IPS-20b (cell line): Measurements from ENCODE around the gene TMEM126A.
"Not testable (repeated sequence)": the region's sequence is repeated elsewhere in the genome, so short reads cannot be mapped to it uniquely, and the experiment has no call there.

Source experiments
- H3K27ac ChIP-seq: one replicate; pipeline ENCODE4 v1.5.1; 2013; ENCODE audit warnings: low read length
- H3K27me3 ChIP-seq: 2 replicates; pipeline ENCODE4 v1.6.1; 2013; ENCODE audit warnings: mild to moderate bottlenecking, low read length, inconsistent platforms; ENCODE audit not compliant: insufficient read depth
- H3K36me3 ChIP-seq: 2 replicates; pipeline ENCODE4 v1.6.1; 2013; ENCODE audit warnings: low read depth, mild to moderate bottlenecking, inconsistent platforms, low read length, moderate library complexity; ENCODE audit not compliant: insufficient read depth
- H3K4me1 ChIP-seq: 2 replicates; pipeline ENCODE4 v1.6.1; 2013; ENCODE audit warnings: mild to moderate bottlenecking, control low read depth, inconsistent platforms, low read length, moderate library complexity; ENCODE audit not compliant: insufficient read depth
- H3K4me3 ChIP-seq: 2 replicates; pipeline ENCODE4 v1.5.1; 2013; ENCODE audit warnings: mild to moderate bottlenecking, low read length, inconsistent platforms
- H3K9ac ChIP-seq: 2 replicates; pipeline ENCODE4 v1.6.1; 2013; ENCODE audit warnings: low read depth, mild to moderate bottlenecking, inconsistent platforms, low read length, moderate library complexity
- H3K9me3 ChIP-seq: 2 replicates; pipeline ENCODE4 v1.6.1; 2013; ENCODE audit warnings: mild to moderate bottlenecking, low read depth, low read length, inconsistent platforms; ENCODE audit not compliant: insufficient read depth

Gene TMEM126A

DNA sequence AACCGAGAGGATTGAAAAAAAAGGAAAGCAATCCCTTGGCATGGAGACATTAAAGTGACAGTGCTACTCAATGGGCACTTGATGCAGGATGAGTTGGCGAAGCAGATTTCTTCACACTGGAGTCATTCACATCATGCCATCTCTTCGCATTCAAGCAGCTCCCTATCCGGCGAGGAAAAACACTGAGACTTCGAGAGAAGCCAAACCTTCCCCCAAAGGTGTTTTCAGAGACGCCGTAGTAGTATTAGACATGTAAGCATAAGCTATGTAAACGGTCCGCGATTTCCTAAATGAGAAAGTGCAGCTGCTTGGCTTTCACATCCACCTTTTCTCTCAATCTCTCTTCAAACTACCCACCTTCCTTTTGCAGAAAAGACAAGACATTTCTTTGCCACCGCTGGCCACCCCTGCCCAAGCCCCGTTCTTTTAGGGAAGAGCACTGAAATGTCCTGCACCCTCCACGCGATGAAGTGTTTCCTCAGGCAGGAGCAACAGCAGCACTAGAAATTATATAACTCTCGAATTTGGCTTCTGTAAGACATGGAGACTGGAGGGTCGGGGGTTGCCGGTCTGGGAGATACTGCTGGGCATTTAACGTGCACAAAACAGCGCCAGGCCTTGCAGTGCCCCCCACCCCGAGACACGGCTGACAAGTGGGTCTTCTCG lies 20.3 kb upstream of the TMEM126A start, which contains the start of gene DLG2:
Gene DLG2 (minus strand): TSS at position 13 of the 666 bp plus-strand sequence.
- Histone ChIP-seq H3K4me1 (peaks cover 12% of the 10 kb centered on the region; the same call in 1 of the 2 replicates), H3K9me3 (no peaks in the 10 kb centered on the region), H3K27me3 (no peaks in the 10 kb centered on the region), H3K27ac (peak within 1 kb of the TSS; percentile 36), H3K36me3 (peaks cover 20% of the 10 kb centered on the region), H3K4me3 (peak within 1 kb of the TSS; percentile 95), H3K9ac (peak within 1 kb of the TSS; percentile 88)

DNA sequence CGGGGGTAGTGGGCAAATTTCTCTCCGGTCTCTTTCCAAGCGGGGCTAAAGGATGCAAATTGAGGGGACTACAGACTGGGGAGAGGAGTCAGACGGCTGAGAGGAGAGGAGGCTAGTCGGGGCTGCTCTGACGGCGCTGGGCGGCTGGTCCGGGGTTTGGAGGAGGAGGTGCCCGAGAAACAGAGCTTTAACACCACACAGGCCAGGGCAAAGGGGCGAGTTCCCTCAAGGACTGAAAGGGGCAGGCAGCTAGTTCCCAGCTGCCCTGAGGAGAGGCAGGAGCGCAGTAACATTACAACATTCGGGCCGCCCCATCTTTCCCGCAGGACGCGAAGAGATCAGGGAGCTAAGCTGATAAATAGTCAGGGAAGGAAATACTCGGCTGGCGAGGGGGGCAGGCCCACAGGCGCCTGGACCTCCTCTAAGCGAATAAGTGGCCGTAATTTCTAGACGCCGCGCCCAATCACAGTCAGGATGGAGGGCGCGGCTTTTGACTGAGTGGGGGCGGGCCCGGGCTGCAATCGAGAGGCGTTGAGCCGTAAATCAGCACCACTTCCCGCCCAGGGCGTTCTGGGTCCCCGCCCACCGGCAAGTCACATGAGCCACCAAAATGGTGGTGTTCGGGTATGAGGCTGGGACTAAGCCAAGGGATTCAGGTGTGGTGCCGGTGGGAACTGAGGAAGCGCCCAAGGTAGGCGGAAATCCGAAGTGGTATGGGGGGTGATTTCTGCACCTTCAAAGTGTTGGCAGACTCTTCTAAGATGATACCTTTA lies 19.6 kb upstream of the TMEM126A start, which contains the start of gene TMEM126B:
Gene TMEM126B (plus strand): TSS at position 596 of the 773 bp plus-strand sequence. CDS start 15 bp downstream, at position 611.
- no peaks in the 10 kb centered on the region for H3K9me3 ChIP-seq
- H3K27ac ChIP-seq: peak within 1 kb of the TSS; percentile 36
- H3K27me3 ChIP-seq: no peaks in the 10 kb centered on the region

DNA sequence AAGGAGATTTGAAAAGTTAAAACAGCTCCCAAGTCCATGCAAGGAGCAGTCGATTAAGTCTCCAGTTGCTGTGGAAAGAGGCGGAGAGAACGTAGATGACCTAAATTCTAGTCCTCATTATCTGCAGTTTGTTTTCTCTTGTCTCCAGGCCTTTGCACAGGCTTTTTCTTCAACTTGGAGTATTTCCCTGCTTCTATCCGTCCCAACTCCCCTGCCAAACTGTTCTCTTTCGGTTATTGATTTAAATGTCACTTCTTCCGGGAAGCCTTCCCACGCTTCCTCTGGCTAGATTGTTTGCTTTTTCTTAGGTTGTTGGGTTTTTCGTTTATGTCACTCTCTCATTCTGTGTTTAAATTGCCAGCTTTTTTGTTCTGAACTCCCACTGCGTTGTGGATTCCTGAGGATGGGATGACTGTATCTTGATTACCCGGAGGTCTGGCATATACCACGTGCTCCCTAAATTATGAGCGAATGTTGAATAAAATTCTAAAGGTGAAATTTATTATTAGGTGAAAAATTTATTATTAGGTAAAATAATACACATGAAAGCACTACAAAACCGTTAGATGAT lies 18.9 kb upstream of the TMEM126A start:
- no peaks in the 10 kb centered on the region for H3K9me3 ChIP-seq

More for the DNA sequence above, 19.6 kb upstream of the TMEM126A start, which contains the start of gene TMEM126B:
- Histone ChIP-seq H3K4me3 (peak within 1 kb of the TSS; percentile 95), H3K36me3 (peaks cover 20% of the 10 kb centered on the region), H3K9ac (peak within 1 kb of the TSS; percentile 94), H3K4me1 (peaks cover 12% of the 10 kb centered on the region; the same call in 1 of the 2 replicates)

DNA sequence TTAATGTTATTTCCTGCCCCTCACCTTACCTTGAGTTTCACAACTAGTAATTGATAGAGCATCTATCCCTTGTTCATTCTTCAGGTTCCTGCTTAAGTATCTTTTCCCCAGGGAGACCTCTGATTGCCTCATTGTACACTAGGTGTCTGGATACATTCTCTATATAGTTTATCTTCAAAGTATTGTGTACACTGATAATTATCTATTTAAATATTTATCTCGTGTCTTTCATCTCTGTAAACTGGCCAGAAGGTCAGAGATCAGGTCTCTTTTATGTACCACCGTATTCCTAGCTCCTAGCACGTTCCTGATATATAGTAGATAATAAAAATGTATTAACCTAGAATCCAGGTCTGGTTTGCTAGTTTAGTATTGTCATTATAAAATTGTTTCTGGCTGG lies 13.0 kb upstream of the TMEM126A start:
- no peaks in the 10 kb centered on the region for H3K9me3 ChIP-seq
- H3K9ac ChIP-seq: no peak overlapping the region
- H3K36me3 ChIP-seq: peaks cover 67% of the 10 kb centered on the region
- no peak overlapping the region for H3K4me3 ChIP-seq
- H3K27me3 ChIP-seq: no peaks in the 10 kb centered on the region
- no peak overlapping the region for H3K27ac ChIP-seq
- peaks cover 3% of the 10 kb centered on the region; the same call in 1 of the 2 replicates for H3K4me1 ChIP-seq

More for the DNA sequence above, 18.9 kb upstream of the TMEM126A start:
- H3K4me1 ChIP-seq: peaks cover 12% of the 10 kb centered on the region; the same call in 1 of the 2 replicates
- H3K4me3 ChIP-seq: peak overlapping the region; percentile 95
- H3K36me3 ChIP-seq: peaks cover 26% of the 10 kb centered on the region
- peak overlapping the region; percentile 94 for H3K9ac ChIP-seq
- H3K27me3 ChIP-seq: no peaks in the 10 kb centered on the region
- no peak overlapping the region for H3K27ac ChIP-seq

DNA sequence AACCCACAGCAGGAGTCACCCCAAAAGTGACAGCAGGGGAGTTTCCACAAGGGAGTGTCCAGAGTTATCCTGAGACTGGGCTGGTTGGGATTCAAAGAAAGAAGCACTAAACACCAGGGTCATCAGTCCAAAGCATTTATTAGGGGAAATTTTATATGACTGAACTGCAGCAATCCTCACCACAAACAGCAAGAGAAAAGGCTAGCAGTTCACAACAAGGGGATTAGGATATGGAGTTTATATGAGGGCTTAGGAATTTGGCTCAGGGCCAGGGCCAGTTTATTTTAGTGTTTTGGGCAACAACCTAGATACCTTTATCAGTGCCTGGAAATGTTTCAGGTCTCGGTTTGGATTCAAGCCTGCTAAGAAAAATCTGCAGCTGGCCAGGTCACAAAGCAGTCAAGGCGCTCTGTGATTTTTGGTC lies 4.6 kb upstream of the TMEM126A start:
- Histone ChIP-seq H3K9ac (no peak overlapping the region), H3K4me1 (peaks cover 5% of the 10 kb centered on the region; the same call in 1 of the 2 replicates), H3K27me3 (no peaks in the 10 kb centered on the region), H3K36me3 (peaks cover 3% of the 10 kb centered on the region; the same call in 1 of the 2 replicates), H3K9me3 (no peaks in the 10 kb centered on the region), H3K27ac (no peak overlapping the region), H3K4me3 (no peak overlapping the region)

DNA sequence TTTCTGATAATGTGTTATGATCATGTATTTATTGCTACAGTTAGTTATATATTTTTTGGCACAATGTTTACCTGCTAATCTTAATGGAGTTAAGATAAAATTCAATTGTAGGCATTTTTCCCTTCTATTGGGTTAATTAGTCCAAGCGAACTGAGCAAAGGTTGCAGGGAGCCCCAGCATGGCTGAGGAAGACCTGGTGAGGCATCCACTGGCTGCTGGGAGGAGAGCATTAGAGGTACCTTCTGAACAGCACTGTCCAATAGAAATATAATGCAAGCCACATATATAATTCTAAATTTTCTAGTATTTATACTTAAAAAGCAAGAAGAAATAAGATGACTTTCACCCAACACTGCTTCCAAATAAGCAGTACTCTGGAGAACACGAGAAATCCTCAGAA lies 689 bp upstream of the TMEM126A start:
- Histone ChIP-seq H3K36me3 (peaks cover 4% of the 10 kb centered on the region; the same call in 1 of the 2 replicates), H3K27me3 (no peaks in the 10 kb centered on the region), H3K9me3 (no peaks in the 10 kb centered on the region), H3K9ac (peak overlapping the region; percentile 91; the same call in 1 of the 2 replicates), H3K4me3 (peak overlapping the region; percentile 87), H3K4me1 (peaks cover 8% of the 10 kb centered on the region; the same call in 1 of the 2 replicates), H3K27ac (peak overlapping the region; percentile 10)

DNA sequence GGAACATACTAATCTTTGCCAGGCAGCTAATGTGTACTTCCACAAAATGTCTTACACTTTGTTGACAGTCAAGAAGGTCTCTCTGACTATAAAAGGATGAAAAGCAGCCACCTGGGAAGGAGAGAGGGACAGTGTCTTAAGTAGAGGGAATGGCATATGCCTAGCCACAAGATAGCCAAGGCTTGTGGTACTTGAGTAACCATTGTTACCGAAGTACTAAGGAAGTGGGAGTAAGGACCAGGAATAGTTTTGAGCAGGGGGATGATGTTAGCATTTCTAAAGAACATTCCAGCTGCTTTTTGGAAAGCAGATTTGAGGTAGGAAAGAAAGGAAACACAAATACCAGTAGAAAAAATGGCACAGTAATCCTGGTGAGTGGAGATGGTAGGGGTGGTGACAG lies 3.4 kb downstream of the TMEM126A start:
- Histone ChIP-seq H3K4me3 (no peak overlapping the region), H3K9ac (no peak overlapping the region), H3K36me3 (peaks cover 26% of the 10 kb centered on the region), H3K27me3 (no peaks in the 10 kb centered on the region), H3K4me1 (peaks cover 8% of the 10 kb centered on the region; the same call in 1 of the 2 replicates), H3K9me3 (no peaks in the 10 kb centered on the region), H3K27ac (no peak overlapping the region)

DNA sequence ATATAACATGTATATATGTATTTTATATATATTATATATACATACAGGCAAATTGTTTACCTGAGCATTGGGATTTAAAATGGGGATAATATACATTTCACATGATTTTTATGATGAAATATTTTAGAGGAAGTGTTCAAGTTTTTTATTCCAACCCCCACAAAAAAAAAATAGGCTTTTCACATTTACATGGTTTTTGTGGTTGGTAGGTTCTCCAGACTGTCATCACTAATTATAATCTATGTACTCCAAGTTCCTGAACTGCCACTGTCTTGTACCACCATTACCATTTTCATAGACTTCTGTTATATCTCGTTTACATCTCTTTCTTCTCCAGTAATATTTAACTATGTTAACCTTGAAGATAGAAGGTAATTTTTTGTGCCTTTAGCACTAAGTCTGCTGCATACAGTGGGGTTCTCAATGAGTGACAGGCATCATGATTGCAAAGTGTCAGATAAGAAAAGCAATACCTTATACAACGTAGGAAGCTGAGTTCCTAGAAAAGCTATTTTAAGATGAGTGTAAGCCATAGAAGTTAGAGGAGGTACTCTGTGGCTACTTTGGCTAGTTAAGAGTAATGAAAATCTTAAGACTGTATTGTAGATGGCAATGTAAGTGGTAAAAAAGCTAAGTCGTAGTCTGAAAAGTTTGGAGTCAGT lies 5.2 kb downstream of the TMEM126A start:
- Histone ChIP-seq H3K36me3 (peaks cover 44% of the 10 kb centered on the region), H3K4me1 (peaks cover 3% of the 10 kb centered on the region; the same call in 1 of the 2 replicates), H3K27ac (no peak overlapping the region), H3K4me3 (no peak overlapping the region), H3K9me3 (no peaks in the 10 kb centered on the region), H3K9ac (no peak overlapping the region), H3K27me3 (no peaks in the 10 kb centered on the region)

DNA sequence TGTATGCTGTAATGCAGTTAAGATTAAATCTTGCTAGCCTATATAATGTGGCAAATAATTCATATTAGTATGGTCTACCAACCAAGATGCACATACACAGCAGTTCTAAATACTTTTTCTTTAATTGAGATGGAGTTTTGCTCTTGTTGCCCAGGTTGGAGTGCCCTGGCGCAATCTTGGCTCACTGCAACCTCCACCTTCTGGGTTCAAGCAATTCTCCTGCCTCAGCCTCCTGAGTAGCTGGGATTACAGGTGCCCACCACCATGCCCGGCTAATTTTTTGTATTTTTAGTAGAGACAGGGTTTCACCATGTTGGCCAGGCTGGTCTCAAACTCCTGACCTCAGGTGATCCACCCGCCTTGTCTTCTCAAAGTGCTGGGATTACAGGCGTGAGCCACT lies 6.6 kb downstream of the TMEM126A start:
- H3K27me3 ChIP-seq: not testable (repeated sequence)
- peaks cover 58% of the 10 kb centered on the region for H3K36me3 ChIP-seq

DNA sequence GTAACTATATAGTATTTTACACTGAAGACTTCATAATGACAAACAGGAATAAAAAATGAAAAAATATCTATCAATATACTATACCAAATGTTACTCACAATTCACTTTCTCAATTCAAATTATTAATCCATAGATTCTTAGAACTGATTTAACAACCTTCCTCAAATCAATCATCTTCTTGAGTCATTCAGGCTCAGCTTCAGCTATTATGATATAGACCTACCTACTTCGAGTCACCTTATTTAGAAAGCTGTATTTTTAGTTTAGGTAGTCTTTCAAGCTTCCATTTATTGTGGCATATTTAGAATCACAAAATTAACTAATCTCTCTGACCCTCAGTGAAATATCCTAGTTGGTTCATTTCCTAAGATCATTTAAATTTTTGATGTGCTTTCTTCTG lies 9.0 kb downstream of the TMEM126A start:
- H3K4me3 ChIP-seq: no peak overlapping the region
- H3K27ac ChIP-seq: no peak overlapping the region
- H3K9ac ChIP-seq: no peak overlapping the region
- H3K9me3 ChIP-seq: no peaks in the 10 kb centered on the region
- H3K27me3 ChIP-seq: no peaks in the 10 kb centered on the region
- peaks cover 77% of the 10 kb centered on the region for H3K36me3 ChIP-seq
- no peaks in the 10 kb centered on the region; the same call in 1 of the 2 replicates for H3K4me1 ChIP-seq

More for the DNA sequence above, 6.6 kb downstream of the TMEM126A start:
- H3K4me1 ChIP-seq, H3K9me3 ChIP-seq, H3K4me3 ChIP-seq, H3K9ac ChIP-seq, H3K27ac ChIP-seq: not testable (repeated sequence)

DNA sequence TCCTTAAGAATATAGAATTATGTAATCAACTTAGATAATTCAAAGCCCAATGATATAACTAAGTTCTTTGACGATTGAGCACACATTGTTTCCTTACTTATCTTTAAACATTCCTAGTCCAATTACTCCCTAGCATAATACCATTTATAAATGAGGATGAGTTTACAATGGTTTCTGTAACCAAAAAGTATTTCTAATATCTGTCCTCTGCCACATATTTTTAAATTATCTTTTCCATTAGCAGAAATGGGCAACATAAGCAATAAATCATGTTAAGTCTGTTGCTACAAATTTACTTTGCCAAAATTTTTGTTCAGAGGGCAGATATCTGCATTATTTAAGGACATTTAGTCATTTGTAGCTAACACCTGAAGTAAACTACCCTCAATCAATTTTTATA lies 10.4 kb downstream of the TMEM126A start:
- Histone ChIP-seq H3K36me3 (peaks cover 89% of the 10 kb centered on the region), H3K9ac (no peak overlapping the region), H3K27ac (no peak overlapping the region), H3K27me3 (no peaks in the 10 kb centered on the region), H3K4me1 (no peaks in the 10 kb centered on the region; the same call in 1 of the 2 replicates), H3K9me3 (no peaks in the 10 kb centered on the region), H3K4me3 (no peak overlapping the region)
